ENCODE results near the gene CEP170B.
"Not testable (repeated sequence)": the region's sequence is repeated elsewhere in the genome, so short reads cannot be mapped to it uniquely, and the experiment has no call there.

Gene CEP170B

DNA sequence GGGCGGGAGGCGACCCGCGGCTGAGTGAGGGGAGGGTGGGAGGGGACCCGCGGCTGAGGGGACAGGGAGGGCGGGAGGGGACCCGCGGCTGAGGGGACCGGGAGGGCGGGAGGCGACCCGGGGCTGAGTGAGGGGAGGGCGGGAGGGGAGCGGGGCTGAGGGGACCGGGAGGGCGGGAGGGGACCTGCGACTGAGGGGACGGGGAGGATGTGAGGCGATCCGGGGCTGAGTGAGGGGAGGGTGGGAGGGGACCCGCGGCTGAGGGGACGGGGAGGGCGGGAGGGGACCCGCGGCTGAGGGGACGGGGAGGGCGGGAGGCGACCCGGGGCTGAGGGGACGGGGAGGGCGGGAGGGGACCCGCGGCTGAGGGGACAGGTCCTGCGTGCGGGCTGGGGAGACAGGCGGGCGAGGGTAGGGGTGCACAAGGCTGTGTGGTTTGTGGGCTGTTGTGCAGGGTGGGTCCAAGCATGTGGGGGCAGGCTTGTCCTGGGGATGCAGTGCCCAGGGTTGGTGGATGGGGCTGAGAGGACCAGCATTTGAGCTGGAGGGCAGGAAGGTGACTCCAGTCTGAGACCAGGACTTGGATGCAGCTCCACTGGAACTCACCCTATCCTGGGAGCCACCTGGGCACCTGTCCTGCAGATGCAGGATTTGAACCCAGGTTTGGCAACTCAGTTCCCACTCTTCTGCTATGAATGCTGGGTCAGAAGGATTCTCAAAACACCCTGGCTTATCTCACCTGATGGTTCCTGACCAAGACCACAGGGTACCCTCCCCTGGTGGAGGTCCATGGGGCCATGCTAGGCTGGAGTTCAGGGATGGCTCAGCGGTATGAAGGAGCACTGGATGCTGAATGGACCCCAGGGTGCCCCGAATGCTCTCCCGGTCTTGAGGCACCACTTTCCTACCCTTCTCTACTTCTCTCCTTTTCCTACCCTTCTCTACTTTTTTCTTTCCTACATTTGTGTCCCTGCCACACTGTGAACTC is 69.0 kb downstream of the CEP170B start:
- no peak for DNase-seq

DNA sequence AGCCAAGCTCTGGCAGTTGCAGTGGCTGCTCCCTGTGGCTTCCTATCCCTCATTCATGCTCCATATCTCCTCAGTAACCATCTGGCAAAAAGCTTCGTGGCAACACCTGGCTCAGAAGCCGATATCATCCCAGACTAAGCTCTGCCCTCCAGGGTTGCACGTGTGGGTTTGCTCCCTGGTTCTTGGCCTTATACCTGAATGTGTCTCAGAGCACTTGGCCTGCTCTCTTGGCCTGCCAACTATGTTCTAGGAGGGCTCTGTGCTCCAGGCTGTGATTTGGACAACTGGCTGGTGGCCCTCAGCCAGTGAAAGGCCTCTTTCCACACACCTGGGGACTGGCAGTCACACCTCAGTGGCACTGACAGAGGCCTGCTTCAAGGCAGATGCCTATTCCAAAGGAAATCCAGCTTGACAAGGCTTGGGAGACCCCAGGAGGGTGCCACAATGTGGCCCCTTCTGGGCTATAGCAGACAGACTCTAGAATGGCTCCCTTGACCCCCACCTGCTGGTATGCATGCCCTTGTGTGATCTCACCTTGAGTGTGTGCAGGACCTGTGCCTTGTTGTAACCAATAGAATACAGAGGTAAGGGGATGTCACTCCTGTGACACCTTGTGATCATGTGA is 70.1 kb downstream of the CEP170B start:
- no peak for DNase-seq

DNA sequence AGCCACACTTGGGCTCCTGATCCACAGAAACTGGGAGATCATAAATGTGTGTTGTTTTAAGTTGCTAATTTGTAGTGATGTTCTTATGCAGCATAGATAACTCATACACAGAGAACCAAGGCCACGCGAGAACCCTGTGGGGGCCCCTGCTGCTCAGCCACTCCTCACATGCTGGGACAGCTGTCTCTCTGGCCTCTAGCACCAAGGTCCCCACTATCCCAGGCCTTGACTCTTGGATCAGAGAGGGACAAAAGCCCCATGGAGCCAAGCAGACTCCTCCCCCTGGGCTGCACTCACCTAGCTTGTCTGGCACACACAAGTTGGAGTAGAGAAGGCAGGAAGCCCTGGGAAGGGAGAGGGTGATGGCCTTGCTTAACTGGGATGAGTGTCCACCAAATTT is 70.9 kb downstream of the CEP170B start:
- no peak for DNase-seq

DNA sequence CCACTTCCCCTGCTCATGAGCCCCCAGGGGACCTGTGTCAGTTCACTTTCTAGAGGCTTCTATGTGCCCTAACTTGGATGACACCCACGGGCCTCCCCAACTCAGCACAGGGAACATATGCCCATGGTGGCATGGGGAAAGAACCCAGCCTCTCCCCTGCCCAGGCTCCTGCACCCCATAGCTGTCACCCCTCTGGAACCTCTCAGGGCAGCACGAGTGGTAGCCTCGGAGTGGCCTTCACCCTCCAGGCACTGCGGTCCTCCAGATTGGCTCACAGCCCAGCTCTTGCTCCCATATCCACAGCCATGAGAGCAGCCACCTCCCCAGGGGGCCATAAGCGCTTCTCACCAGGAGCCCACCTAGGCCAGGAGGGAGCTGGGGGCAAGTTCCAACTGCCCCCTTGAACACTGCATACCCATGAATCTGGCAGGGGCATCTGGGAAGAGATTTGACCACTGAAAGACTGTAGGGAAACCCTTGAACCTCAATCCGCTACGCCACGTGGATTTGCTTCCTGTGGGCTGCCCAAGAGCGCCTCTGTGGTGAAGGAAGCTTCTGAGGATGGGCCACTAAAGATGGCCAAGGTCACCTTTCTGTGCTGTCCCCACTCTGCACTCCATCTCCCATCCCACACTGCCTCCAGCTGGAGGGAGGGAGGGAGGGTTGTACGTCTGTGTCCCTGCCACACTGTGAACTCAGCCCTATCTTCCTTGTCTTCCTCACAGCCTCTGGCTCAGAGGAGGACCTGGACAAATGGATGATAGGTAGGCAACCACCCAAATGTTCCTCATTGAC is 71.5 kb downstream of the CEP170B start:
- no peak for DNase-seq

DNA sequence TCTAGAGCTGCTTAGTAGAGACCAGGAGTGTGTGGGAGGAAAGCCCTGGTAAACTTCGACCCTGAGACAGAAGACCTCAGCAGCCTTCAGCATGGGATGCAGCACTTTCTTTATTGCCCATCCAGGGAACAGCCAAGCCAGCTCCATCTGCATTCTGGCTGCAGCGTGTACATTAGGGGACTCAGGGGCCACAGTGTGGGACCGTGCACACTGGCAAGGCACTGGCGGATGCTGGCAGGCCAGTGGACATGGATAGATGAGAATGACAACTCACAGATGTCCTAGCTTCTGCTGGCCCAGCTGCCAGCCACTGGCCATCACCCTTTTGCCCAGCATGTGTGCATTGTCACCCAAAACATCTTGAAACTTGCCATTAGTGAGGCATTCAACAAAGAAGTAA is 72.1 kb downstream of the CEP170B start:
- DNase-seq: no peak

DNA sequence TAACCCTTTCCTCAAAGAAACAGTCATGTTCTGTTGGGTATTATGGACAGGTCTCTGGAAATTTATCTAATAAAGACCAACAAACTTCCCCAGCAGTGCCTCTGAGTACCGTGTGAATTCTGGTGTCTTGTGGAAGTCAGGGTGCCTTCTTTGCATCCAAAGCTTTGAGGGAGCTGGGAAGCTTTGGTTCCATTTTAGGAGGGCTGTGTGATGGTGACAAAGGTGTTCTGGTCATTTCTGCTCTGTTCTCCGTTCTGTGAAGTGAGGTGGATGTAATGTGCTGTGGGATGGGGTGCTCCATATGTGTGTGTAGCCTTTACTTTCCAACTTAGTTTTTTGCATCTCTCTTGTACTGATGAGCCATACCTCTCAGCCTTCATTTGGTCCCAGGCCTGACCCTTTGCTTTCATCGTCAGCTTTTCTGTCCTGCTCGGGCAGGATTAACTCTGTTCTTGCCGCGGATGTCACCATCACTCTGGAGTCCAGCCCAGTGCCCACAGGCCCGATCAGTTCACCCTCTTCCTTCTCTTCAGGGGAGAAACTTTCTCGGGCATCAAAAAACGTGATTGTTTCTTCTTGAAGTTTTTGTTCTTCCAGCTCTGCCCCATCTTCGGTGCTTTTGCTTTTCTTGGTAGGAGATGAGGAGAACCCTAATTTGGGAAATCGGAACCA is 72.8 kb downstream of the CEP170B start:
- DNase-seq: no peak

DNA sequence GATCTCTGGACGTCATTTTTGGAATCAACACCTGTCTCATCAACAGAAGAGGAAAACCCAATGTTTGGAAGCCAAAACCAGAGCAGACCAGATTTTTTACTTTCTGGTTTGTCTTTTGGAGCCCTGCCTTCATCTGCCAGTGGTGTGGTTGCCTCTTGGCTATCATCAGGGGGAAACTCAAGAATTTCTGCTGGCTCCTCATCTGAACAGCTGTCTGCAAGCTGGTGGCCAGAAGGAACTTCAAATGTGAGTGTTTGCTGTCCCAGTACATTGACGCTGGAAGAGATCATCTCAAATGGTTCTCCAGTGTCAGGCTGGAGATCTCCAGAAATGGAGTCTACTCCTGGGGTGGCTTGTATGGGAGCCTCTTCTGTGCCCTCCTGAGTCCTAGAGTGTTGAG is 73.4 kb downstream of the CEP170B start:
- no peak for DNase-seq

DNA sequence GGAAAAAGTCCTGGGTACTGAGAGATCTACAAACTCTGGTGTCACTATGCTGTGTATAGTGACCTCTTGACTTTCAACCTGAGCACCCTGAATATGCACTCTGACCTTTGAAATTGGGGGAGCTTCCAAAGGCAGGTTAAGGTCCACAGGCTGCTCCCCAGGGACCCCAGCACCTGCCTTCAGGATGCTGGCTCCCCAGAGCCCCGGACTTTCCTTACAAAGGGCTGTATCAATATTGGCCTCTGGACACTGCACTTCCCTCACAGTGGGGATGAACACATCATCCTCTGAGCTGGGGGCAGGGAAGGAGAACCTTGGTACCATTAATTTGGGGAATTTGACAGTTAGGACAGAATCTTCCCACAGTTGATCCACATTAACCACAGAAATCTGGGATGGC is 73.9 kb downstream of the CEP170B start:
- DNase-seq: no peak

DNA sequence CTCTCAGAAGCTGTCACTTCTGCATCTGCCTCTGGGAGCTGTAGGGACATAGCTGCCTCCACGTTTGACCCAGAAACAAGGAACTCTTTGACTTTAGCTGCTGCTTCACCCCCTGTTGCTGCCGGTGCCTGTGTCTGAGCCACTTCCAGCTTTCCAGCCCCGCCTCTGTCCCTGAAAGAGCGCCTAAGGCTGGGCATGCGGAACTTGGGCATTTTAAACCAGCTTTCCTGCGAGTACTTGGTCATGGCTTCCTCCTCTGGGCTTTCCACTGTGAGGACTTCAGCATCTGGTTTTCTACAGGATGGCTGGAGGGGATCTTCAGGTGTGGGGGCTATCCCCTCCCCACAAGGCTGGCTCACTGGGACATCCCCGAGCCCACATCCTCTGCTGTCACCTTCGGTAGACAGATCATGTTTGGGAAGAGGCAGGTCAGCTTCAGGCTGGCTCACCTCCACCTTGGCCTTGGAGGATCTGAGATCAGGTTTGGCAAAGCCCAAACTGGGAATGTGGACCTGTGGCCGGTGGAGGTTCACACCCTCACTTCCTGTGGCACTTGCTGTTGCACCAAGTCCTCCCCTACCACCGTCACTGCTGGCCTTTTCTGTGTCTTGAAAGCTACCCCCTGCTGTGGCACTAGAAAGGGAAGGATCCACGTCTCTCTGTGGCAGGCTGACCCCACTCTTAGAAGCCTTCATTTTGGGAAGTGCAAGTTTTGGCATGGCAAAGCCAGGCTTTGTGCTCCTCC is 74.8 kb downstream of the CEP170B start:
- DNase-seq: no peak

DNA sequence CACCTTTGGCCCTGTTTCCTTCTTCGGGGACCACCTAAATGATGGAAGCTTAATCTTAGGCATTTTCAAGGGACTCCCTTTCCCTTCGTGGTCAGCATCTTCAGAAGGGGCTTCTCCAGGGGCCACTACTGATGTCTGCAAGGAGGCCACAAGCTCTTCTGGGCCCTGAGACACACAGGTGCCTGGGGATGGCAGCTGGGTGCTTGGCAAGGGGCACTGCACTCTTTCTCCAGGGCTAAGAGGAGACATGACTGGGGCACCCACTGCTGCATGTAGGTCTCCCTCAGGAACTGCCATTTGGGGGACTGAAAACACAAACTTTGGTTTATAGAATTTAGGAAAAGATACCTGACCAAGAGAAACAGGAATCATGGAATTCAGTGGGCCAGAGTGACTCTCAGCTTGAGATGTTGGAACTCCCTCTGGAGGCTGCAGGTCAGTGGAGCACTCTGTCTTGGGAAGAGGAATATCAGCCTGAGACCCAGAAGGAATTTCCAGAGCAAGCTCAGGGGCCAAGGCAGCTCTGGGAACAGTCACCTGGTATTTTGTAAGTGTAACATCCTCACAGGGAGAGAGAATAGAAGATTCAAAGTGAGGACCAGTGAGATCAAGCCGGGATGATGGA is 75.6 kb downstream of the CEP170B start:
- DNase-seq: no peak

DNA sequence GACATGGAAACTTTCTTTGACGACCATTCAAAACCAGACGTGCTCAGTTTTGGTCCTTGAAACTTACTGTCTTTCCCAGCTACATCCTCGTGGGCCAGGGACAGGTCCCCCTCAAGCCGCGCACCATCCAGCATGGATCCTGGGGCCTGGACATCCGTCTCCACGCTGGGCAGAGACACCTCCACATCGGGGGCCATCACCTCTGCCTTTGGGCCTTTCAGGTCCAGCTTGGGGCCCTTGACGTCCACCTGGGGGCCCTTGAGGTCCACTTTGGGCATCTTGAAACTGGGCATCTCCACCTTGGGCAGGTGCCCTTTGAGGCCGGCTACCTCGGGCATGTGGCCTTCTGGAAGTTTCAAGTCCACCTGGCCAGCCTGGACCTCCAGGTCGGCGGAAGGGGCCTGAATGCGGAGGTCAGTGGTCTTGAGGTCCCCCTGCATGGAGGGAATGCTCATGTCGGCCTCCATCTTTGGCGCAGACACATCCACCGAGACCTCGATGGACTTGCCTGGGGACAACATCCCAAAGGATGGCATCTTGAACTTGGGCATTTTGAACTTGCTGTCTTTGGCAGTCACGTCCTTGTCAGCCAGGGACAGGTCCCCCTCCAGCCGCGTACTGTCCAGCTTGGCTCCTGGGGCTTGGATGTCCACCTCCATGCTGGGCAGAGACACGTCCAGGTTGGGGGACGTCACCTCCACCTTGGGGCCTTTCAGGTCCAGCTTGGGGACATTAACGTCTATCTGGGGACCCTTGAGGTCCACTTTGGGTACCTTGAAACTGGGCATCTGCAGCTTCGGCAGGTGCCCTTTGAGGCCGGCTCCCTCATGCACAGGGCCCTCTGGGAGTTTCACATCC is 76.7 kb downstream of the CEP170B start:
- no peak for DNase-seq

DNA sequence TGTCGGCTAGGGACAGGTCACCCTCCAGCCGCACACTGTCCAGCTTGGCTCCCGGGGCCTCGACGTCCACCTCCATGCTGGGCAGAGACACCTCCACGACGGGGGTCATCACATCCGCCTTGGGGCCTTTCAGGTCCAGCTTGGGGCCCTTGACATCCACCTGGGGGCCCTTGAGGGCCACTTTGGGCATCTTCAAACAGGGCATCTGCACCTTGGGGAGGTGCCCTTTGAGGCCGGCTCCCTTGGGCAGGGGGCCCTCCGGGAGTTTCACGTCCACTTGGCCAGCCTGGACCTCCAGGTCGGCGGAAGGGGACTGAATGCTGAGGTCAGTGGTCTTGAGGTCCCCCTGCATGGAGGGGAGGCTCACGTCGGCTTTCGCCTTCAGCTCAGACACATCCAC is 77.5 kb downstream of the CEP170B start:
- no peak for DNase-seq

DNA sequence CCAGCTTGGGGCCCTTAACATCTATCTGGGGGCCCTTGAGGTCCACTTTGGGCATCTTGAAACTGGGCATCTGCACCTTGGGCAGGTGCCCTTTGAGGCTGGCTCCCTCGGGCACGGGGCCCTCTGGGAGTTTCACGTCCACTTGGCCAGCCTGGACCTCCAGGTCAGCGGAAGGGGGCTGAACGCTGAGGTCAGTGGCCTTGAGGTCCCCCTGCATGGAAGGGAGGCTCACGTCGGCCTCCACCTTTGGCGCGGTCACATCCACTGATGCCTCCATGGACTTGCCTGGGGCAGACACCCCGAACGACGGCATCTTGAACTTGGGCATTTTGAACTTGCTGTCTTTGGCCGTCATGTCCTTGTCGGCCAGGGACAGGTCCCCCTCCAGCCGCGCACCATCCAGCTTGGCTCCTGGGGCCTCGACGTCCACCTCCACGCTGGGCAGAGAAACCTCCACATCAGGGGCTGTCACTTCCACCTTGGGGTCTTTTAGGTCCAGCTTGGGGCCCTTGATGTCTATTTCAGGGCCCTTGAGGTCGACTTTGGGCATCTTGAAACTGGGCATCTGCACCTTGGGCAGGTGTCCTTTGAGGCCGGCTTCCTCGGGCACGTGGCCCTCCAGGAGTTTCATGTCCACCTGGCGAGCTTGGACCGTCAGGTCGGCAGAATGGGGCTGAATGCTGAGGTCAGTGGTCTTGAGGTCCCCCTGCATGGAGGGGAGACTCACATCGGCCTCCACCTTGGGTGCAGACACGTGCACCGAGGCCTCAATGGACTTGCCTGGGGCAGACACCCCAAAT is 78.3 kb downstream of the CEP170B start:
- DNase-seq: not testable (repeated sequence)

DNA sequence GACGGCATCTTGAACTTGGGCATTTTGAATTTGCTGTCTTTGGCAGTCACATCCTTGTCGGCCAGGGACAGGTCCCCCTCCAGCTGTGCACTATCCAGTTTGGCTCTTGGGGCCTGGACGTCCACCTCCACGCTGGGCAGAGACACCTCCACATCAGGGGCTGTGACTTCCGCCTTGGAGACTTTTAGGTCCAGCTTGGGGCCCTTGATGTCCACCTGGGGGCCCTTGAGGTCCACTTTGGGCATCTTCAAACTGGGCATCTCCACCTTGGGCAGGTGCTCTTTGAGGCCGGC is 78.9 kb downstream of the CEP170B start:
- DNase-seq: not testable (repeated sequence)

DNA sequence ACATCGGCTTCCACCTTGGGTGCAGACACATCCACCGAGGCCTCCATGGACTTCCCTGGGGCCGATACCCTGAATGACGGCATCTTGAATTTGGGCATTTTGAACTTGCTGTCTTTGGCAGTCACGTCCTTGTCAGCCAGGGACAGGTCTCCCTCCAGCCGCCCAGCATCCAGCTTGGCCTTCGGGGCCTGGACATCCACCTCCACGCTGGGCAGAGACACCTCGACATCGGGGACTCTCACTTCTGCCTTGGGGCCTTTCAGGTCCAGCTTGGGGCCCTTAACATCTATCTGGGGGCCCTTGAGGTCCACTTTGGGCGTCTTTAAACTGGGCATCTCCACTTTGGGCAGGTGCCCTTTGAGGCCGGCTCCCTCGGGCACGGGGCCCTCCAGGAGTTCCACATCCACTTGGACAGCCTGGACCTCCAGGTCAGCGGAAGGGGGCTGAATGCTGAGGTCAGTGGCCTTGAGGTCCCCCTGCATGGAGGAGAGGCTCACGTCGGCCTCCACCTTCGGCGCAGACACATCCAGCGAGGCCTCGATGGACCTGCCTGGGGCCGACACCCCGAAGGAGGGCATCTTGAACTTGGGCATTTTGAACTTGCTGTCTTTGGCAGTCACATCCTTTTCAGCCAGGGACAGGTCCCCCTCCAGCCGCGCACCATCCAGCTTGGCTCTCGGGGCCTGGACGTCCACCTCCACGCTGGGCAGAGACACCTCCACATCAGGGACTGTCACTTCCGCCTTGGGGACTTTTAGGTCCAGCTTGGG is 79.6 kb downstream of the CEP170B start:
- DNase-seq: not testable (repeated sequence)

DNA sequence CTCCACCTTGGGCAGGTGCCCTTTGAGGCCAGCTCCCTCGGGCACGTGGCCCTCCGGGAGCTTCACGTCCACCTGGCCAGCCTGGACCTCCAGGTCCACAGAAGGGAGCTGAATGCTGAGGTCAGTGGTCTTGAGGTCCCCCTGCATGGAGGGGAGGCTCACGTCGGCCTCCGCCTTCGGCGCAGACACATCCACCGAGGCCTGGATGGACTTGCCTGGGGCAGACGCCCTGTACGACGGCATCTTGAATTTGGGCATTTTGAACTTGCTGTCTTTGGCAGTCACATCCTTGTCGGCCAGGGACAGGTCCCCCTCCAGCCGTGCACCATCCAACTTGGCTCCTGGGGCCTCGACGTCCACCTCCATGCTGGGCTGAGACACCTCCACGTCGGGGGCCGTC is 80.2 kb downstream of the CEP170B start:
- not testable (repeated sequence) for DNase-seq
